NCI-H345 (cell line): ENCODE results near the gene ZPLD1.

ENCODE experiments used
- DNase-seq: peaks from one replicate; lab custom pipeline; 2025; lab: John Stamatoyannopoulos, UW

The ZPLD1 gene

DNA sequence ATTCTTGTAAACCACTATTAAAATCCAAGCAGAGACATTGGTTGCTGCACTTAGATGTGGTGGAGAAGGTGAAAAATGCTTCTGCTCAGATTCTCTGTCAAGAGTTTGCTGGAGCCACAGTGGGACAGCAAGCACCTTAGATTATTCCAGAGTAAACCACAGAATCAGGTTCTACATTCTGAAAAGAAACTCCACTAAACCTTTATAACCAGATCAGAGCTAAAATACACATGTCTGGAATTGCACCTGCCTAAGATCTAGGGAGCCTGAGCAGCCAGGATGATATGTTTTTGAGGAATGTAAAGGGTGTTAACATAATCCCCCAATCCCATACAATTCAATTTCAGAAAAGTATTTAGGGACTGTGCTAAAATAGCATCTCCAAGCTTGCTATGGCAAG is at the start of gene ZPLD1:
TSS of gene ZPLD1 (plus strand) at position 301 of the 400 bp plus-strand sequence. CDS start 3,473 bp downstream, outside the sequence.
- DNase-seq = no peak

DNA sequence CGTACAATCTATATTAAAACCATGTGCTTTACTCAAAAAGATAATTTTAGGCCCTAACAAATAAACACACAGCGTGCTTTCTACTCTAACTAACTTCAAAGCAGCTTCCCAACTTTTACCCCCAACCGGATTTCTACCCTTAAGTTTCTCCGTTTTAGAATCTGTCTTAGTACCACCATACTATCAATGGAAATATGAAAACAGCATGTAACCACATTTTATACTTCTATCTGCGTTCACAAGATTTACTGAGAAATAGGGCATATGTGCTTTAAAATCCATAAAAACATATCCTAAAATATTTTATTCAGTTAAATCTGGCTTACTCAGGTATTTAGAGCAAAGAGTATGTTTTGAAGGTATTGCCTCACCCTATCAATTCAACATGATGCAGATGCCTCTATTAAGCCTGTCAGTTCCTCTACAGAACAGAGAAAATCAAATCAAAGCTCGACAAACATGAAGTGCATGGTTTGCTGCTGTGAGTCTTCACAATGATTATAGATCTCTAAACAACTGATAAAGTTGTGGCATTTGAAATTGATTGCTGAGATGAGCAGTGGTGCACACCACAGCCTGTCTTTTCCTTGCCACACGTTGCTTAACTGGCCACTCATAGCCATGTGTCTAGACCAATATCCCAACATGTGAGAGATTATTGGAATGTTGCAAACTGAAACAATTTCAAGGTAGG is 44.5 kb upstream of the ZPLD1 start:
- no peak for DNase-seq

DNA sequence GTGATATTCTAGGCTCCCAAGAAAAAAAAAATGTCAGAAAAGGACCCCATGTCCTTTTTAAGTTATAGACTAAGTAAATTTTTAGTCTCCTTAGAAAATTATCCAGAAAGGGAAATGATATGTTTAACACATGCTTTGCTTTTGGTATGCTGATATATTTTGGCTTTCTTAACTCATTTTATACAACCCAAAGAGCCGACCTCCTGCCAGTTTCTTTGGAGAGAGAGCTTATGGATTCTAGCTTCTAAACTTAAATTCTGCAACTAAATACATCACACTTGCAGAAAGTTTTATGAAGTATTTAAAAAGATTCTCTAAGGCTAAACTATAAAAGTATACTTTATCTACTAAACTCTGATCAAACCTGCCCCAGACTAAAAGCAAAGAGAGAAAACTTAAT is 43.9 kb upstream of the ZPLD1 start:
- no peak for DNase-seq

DNA sequence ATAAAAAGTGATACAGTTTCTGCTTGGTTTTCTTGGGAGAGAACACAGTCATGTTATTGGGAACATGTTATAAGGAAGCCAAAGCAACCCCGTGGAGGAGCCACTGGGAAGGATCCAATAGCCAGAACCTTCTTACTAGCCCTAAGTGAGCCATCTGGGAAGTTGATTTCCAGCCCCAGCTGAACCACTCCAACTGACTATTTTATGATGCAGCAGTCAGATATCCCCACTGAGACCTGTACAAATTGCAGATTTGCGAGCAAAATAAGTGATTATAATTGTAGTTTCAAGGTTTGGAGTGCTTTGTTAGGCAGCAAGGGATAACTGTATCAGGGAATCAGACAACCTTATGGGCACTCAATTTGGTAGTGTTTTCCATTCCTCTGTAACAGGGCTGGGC is 43.3 kb upstream of the ZPLD1 start:
- no peak for DNase-seq

DNA sequence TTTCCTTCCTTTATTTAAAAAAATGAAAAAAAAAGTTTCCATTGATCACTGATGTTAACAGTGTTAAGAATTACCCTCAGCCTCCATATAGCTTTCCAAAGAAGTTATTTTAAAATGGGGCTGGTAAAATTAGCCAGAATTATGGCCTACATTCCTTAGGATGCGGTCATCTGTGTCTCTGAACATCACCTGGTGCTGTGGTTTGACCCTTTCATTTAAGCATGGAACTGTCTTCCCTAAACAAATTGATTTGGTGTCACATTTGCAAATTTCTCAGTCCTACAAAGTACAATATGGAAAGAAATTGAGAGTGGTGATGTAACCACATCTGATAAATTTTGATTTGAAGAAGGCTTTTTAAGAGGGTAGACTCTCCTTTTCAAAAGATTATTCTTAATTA is 40.3 kb upstream of the ZPLD1 start:
- DNase-seq = no peak

DNA sequence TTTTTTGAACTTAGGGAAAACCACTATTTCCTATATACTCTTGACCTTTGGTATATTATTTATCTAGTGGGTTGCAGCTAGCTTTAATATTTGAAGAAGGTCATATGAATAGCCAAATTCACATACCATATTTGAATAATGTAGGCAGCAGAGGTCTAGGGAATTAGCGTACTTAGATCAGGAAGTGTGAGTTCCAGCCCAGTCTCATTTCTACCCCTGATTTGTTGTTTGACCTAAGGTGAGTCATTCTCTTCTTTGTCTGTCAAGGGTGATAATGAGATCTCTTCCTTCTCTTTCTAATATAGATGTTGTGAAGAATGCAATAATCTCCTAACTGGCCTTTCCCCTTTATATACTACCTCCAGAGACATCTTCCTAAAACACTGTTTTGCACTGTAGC is 36.6 kb upstream of the ZPLD1 start:
- no peak for DNase-seq

DNA sequence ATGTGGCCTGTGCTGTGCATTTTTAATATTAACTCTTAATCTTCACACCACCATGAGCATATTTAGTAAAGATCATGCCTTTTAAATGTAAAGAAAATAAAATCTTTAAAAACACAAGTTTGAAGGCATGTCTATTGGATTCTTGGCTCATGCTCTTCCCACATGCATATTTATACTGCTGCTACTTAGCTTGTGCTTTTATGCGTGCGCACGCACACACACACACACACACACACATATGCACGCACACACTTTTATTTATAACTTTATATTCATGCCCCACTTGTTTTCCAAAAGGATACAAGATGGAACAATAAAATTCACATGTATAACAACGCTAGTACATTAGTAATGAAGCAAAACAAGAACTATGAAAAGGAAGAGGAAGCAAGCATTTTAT is 36.1 kb upstream of the ZPLD1 start:
- no peak for DNase-seq

DNA sequence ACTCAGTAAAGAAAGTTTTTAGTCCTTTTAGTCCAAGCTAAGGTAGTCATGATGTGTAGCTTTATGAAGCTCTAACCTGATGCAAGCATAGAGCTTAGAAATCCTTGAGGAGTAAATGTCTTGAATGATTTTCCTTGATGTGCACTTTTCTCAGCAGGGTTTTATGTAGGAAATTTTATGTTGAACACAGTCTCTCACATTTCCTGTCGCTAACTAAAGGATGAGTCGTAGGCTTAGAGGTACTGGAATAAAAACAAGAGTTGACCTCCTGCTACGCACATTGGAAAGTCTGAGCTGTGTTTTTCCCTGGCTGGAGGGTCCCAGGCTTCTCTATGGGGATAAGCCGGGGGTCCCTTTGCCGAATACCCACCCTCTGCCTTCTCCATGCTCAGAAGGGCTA is 34.7 kb upstream of the ZPLD1 start:
- no peak for DNase-seq

DNA sequence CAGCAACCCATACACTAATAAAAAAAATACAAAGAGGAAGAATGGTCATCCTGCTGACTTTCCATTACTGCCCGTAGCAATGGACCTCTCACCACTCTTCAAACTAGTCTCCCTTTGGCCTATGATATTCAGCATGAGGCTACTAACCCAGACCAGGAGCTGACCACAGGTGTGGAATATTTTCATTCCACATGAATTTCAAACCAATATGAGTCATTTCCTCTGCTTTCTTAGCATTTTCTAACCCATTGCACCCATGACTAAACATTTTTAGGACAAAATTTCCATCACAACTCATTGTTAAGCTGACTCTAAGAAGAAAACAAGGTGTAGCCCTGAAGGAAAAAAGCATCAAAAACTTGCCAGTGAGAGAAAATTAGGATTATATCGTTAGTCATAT is 34.0 kb upstream of the ZPLD1 start:
- no peak for DNase-seq

DNA sequence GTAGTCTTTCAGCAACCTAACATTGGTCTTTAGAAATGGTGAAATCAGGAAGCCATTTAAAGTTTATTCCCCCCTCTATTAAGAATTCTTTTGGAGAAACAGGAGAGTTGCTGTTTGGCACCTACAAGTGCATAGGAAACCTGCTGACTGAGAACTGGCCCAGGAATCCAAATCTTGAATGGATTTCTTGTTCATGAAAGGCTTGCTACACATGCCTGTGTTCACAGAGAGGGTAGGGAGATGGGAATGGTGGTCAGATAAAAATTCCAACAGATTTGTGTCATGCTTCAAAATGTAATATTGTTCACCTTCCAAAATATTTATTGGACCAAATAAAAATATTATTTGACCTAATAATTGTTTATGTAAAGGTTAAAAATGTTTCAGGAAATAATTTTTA is 24.2 kb upstream of the ZPLD1 start:
- no peak for DNase-seq

DNA sequence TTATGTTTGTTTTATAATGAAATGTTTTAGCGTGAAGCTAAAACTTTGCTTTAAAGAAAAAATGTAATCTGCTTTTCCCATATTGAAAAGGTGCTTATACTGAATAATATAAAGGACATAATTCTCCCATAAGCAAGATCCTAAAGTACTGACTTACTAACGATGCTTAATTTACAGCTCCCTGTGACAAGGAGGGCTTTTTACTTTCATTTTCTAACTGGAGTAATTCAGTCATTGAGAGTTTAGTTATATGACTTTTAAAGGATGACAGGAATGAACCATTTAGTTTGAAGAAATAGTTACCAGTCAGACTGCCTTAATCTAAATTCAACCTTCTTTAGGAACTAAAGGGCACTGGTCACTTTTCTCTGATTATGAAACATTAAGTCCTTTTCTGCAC is 19.3 kb upstream of the ZPLD1 start:
- no peak for DNase-seq

DNA sequence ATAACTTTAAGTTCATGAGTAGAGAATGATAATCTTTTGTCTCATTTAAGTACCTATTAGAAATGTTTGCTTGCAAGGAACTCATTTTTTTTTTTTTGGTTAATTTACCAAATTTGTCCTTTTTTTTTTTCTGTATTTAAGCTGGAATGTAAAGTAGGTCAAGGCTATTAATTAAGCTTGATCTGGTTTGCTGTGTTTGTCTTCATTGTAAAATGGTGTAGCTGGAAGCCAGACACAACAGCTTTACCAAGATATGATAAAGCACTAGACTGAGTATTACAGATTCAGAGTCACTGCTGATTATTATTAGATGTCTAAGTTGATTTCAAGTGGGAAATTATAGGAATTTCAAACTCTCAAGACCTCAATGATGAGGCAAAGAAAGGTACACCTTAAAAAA is 15.0 kb upstream of the ZPLD1 start:
- DNase-seq = no peak

DNA sequence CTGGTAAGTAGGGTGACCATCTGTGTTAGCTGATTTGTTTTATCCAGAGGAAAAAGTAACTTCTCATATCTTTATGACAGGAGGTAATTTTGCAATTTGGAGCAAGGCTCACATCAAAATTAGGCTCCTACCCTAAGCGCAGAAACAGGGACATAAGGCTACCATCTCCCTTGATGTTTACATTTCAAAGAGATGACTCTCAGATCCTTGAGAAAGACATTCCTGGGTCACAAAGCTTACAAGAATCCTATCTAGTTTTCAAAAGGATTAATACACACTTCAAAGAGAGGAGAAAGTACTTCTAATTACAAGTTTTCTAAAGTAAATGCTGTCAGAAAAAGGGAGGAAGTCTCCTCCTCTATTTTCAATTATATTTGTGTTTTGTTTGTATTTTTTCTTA is 7.0 kb downstream of the ZPLD1 start:
- DNase-seq = no peak

DNA sequence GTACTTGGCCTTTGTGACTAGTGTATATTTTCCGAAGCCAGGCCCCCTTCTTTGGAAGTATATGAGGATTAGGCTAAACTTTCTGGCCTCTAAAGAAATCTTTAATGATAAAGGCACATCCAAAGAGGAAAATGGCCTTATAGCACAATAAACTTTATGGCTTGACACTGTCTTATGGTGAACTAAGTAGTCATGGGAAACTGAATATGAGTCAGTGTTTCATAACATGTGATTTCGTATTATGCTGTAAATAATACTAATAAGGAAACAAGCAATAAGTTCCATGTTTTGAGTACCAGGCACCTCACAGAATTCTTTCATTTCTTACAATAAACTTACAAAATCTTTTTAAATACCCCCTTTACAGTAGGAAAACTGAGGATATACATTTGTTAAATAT is 8.2 kb downstream of the ZPLD1 start:
- no peak for DNase-seq

DNA sequence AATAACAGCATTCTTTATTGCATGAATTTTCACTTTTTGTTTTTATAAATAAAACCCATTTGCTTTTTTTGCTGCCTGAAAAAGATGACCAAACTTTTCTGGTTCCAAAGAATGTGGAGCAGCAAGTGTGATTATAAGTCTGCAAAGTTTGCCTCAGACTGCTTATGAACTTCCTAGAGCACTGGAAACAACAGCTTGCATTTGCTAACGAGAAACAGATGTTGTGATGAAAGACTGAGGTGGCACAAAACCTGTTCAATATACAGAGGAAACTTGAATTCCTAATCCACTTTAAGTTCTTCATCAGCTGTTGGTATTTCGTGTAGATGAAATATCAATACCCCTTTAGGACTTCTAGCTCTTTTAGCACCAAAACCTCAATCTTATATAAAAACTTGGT is 9.3 kb downstream of the ZPLD1 start:
- no peak for DNase-seq

DNA sequence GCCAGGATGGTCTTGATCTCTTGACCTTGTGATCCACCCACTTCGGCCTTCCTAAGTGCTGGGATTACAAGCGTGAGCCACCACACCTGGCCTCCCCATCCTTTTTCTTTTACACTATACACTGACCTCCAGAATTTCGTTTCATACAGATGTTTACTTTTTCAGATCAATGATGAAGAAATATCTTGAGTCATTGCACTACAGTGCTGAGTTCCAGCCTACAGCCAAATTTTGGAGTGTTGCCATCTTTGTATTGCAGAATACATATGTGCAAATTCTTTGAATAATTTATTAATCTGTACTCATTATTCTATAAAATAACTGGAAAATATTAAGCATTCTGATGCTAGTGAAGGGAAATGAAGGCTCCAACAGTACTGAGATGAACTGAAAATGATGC is 12.5 kb downstream of the ZPLD1 start:
- DNase-seq = no peak

DNA sequence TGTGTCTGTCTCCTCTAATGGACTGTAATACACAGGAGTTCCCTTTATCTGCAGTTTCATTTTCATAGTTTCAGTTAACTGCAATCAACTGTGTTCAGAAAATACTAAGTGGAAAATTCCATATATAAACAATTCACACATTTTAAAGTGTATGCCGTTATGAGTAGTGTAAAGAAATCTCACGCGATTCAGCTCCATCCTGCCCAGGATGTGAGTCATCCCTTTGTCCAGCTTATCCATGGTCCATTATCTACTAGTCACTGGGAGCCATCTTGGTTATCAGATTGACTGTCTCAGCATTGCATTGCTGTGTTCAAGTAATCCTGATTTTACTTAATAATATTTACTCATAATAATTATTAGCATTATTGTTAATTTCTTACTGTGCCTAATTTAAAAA is 14.5 kb downstream of the ZPLD1 start:
- DNase-seq = no peak

DNA sequence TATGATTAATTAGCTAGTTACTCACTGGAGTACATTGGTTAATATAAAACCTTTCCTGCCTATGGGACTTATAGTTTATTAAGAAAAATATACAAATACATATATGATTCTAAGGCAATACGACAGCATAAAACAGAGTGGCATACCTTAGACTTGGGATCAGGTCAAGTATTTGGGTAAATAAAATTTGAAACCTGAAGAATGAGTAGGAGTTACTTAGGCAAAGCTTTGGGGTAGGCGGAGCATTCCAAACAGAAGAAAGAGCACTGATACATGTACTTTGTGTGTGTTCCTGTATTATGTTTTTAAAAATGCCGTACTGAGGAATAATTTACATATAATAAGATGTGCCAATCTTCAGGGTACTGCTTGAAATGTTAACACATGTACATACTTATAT is 15.1 kb downstream of the ZPLD1 start:
- no peak for DNase-seq

DNA sequence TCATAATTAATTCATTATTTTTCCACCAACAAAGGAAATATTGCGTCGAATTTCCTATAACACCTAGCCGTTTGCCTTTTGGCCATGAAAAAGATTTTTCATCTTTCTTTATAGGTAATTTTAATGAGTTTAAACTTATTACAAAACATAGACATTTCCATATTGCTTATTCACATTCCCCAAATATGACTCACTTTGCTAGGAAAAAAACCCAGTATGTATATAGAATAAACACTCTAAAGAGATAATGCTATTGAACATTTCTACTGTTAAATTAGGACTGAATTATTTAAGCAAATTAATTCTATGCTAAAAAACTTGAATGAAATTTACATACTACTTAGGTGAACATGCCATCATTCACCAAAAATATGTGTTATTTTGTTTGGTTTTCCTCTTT is 16.2 kb downstream of the ZPLD1 start:
- DNase-seq = no peak

DNA sequence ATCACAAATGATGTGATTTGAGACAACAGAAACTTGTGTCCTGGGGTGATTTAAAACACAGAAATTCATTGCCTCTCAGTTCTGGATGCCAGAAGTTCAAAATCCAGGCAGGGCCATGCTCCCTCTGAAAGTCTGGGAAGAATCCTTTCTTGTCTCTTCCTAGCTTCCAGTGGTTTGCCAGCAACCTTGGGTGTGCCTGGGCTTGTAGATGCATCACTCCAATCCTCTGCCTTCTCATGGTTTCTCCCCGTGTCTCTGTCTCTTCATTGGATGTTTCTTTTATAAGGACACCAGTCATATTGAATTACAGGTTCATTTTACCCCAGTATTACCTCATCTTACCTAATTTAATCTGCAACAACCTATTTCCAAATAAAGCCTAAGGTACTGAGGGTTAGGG is 16.7 kb downstream of the ZPLD1 start:
- DNase-seq = no peak

DNA sequence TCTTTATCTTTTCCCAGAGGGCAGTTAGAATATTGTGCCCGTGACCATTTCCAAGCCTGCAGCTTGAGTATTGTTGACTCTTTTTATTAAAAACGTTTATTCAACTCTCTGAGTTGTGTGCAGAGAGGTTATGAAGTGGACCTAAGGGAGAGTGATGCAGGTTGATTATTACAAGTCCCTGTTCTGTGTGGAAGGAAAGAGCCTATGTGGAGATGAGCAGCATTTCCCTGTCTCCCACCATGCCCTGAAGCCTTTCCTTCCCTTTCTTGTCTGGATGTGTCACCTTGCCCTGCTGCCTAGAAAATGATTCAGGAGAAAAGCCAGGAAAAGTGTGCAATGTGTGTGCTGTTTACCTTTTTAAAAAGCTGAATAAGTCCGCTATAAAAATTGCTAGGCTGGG is 19.4 kb downstream of the ZPLD1 start:
- DNase-seq = no peak

DNA sequence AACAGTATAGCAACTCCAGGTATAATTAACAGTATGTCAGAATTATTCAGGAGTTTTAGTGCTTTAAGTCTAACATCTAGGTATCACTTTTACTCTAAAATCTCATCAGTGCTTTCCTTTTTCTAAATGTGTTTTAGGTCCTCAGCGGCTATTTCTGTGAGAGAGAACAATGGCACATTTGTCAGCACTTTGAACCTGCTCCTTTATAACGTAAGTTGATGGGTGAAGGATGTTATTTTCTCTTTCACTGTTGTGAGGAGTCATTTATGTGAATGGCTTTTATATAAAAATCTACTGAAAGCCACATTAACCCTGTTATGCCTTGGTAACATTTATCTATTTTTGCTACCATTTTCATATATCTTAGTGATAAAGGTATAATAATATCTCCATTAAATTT is 22.8 kb downstream of the ZPLD1 start:
- no peak for DNase-seq

DNA sequence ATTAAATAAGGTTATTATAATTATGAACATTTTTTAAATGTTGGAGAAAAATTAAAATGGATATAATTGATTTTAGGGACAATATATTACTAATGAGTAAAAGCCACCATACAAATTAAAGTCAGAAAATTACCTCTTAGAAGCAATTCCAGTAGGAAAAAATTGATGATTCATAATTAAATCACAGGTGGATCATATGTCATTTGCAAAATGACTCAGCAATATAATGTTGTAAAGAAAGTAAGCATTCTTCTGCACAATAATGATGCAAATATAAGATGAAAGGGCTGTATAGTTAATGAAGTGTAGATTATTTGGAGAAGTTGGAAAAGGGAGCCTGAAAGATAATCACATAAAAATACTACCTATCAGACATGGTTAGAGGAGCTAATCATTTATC is 25.8 kb downstream of the ZPLD1 start:
- DNase-seq = no peak

DNA sequence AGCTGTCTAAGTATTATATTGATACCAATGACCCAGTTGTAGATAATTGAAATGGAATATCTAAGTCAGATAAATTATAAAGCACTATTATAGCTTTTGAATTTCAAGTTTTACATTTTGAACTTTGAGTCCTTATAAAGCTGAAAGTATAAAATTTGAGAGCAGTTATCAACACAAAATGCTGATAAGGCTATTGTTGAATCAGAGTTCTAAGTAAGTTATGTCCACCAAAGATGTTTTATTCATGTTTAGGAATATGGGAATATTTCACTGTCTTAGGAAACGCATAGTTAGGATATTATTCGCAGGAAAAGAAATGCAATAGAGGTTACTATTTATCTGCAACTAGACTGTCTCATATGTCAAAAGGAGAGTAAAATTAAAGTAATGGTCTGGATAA is 29.4 kb downstream of the ZPLD1 start:
- DNase-seq = no peak

DNA sequence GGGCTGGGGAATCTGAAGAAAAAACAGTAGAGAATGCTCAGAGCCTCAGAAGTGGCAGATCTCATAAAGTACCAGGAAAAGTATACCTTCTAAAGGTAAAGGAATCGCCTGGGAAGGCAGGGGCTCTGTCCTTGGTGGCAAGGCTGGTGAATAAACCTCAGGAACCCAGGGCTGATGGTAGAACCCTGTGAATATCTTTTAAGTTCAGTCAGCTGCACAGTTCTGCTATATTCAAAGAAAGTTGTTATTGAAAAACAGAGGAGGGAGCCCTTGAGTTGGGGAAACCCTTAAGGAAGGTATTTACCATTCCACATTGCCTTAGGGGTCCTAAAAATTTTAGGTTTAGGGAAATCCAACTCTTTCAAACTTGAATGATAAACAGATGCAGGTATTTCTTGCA is 31.2 kb downstream of the ZPLD1 start:
- DNase-seq = no peak
